HG02840 (cell line): Measurements from ENCODE around the gene MED27.
"Not testable (repeated sequence)": the region's sequence is repeated elsewhere in the genome, so short reads cannot be mapped to it uniquely, and the experiment has no call there.

Experiments
- ATAC-seq: cut with Tn5 transposase; IDR thresholded peaks from one replicate; pipeline ENCODE4 v1.9.1; 2021; ENCODE audit warnings: mild to moderate bottlenecking, moderate library complexity, moderate number of reproducible peaks; ENCODE audit not compliant: unreplicated experiment, low FRiP score

Gene MED27

GRCh38 chr9:132020820-132021510, 58.7 kb downstream of the MED27 start:
- ATAC-seq: no peak

- no peak for ATAC-seq
Observed at GRCh38 chr9:132020272-132020671, 59.4 kb downstream of the MED27 start.

- ATAC-seq: no peak
Observed at GRCh38 chr9:132019702-132020101, 60.0 kb downstream of the MED27 start.

- ATAC-seq: no peak
Observed at GRCh38 chr9:132018957-132019405, 60.7 kb downstream of the MED27 start.

GRCh38 chr9:132016456-132016855, 63.2 kb downstream of the MED27 start:
- ATAC-seq: no peak

GRCh38 chr9:132015866-132016265, 63.8 kb downstream of the MED27 start:
- no peak for ATAC-seq

- no peak for ATAC-seq
Observed at GRCh38 chr9:132014218-132014805, 65.4 kb downstream of the MED27 start.

- ATAC-seq: no peak
Observed at GRCh38 chr9:132012704-132013357, 66.8 kb downstream of the MED27 start.

- ATAC-seq: no peak
Observed at GRCh38 chr9:132011896-132012295, 67.8 kb downstream of the MED27 start.

GRCh38 chr9:132011309-132011708, 68.4 kb downstream of the MED27 start:
- ATAC-seq: no peak

GRCh38 chr9:132010201-132010600, 69.5 kb downstream of the MED27 start:
- ATAC-seq: not testable (repeated sequence)

GRCh38 chr9:132008855-132009812, 70.5 kb downstream of the MED27 start:
- no peak for ATAC-seq

GRCh38 chr9:132008184-132008803, 71.4 kb downstream of the MED27 start:
- ATAC-seq: no peak

GRCh38 chr9:132007371-132008025, 72.2 kb downstream of the MED27 start:
- ATAC-seq: no peak

- ATAC-seq: no peak
Observed at GRCh38 chr9:132006677-132007370, 72.8 kb downstream of the MED27 start.

GRCh38 chr9:132005899-132006298, 73.8 kb downstream of the MED27 start:
- no peak for ATAC-seq

- ATAC-seq: no peak
Observed at GRCh38 chr9:132004323-132004722, 75.3 kb downstream of the MED27 start.

- ATAC-seq: no peak
Observed at GRCh38 chr9:132003896-132004295, 75.8 kb downstream of the MED27 start.

GRCh38 chr9:132003319-132003704, 76.4 kb downstream of the MED27 start:
- ATAC-seq: no peak
